K562 (cell line): ENCODE results near the gene ZNHIT3. TPM values are rescaled to one million over a fixed set of nuclear protein-coding genes. Genes with fewer than 3 reads are reported as not detected.
A peak's percentile ranks its signal among the peaks of the same experiment; 100 is the strongest.
"Not testable (repeated sequence)": the region's sequence is repeated elsewhere in the genome, so short reads cannot be mapped to it uniquely, and the experiment has no call there.

Source experiments
- ATAC-seq: fragments of 200-7000 bp; cut with Tn5 transposase; 3 replicates; pipeline ENCODE4 v1.9.1; 2020; ENCODE audit warnings: moderate library complexity
- BruUV-seq: library from RNA; stranded (reverse); fragments of 400-500 nt; replicated peaks from 2 replicates; lab custom pipeline; 2021; lab: Mats Ljungman, UMichigan
- CTCF ChIA-PET: fragments of 300-600 bp; formaldehyde crosslinking; extraction: SDS; loops from one replicate; lab custom pipeline; 2021; ENCODE audit warnings: low intra/inter-chr PET ratio; lab: Yijun Ruan, JAX
- POLR2A ChIA-PET: fragments of 300-600, 350-650 bp; sonication (Branson Sonifier 250); formaldehyde crosslinking; extraction: SDS; loops from one replicate; lab custom pipeline; 2021; ENCODE audit warnings: antibody characterized with exemption, inconsistent platforms; lab: Yijun Ruan, JAX
- DNase-seq, 4 experiments: peaks; one replicate each; pipeline versions ENCODE4 v3.0.0 to v3.0.0-alpha.2; 2011 to 2018; ENCODE audit warnings: low spot score in 3 of 4, mixed read lengths in 3 of 4; ENCODE audit errors: extremely low read depth in 1 of 4
- FAIRE-seq: peaks from 2 replicates; lab custom pipeline; 2011; peaks lifted over from hg19 to GRCh38; lab: Jason Lieb, UNC
- H2AFZ ChIP-seq: 2 replicates; pipeline ENCODE4 v1.6.0; 2011; ENCODE audit warnings: low read depth, low read length, control low read depth, inconsistent platforms
- H3K27ac ChIP-seq: fragments of 200-600 bp; 3 replicates; pipeline ENCODE4 v1.8.0; 2011; ENCODE audit warnings: low read depth, mild to moderate bottlenecking, control low read depth, inconsistent platforms, low read length, moderate library complexity, mixed read lengths; ENCODE audit errors: extremely low read depth
- H3K27me3 ChIP-seq, 2 experiments: fragments of 300-600 bp in 1 of 2; 2 replicates in 1 of 2; 3 replicates in 1 of 2; pipeline versions ENCODE4 v1.6.0 to v1.8.0; 2011; ENCODE audit warnings: inconsistent platforms in 2 of 2, low read length in 2 of 2, mild to moderate bottlenecking in 1 of 2, mixed read lengths in 1 of 2, moderate library complexity in 1 of 2; ENCODE audit not compliant: control insufficient read depth in 2 of 2, insufficient read depth in 2 of 2
- H3K36me3 ChIP-seq: fragments of 300-600 bp; 3 replicates; pipeline ENCODE4 v1.8.0; 2011; ENCODE audit warnings: mild to moderate bottlenecking, low read length, inconsistent platforms; ENCODE audit not compliant: control insufficient read depth, insufficient read depth
- H3K4me1 ChIP-seq, 2 experiments: fragments of 200-600 bp in 1 of 2; replicated peaks in 1 of 2; 2 replicates in 1 of 2; 3 replicates in 1 of 2; pipeline versions ENCODE4 v1.5.1 to v1.8.0; 2011; ENCODE audit warnings: inconsistent platforms in 2 of 2, low read length in 2 of 2, mild to moderate bottlenecking in 1 of 2, mixed read lengths in 1 of 2, moderate library complexity in 1 of 2; ENCODE audit not compliant: control insufficient read depth in 2 of 2, insufficient read depth in 2 of 2
- H3K4me2 ChIP-seq: 2 replicates; pipeline ENCODE4 v1.6.1; 2011; ENCODE audit warnings: low read length, control low read depth, inconsistent platforms, mixed read lengths; ENCODE audit not compliant: insufficient read depth
- H3K4me3 ChIP-seq: fragments of 200-600 bp; sonication (generic), shearing (Covaris generic); 2 replicates; pipeline ENCODE4 v1.5.1; 2016; ENCODE audit warnings: control low read depth, inconsistent platforms
- H3K79me2 ChIP-seq: fragments of 200-600 bp; 3 replicates; pipeline ENCODE4 v1.8.0; 2011; ENCODE audit warnings: low read length, inconsistent platforms; ENCODE audit not compliant: control insufficient read depth, insufficient read depth
- H3K9ac ChIP-seq, 2 experiments: 2 replicates each; pipeline versions ENCODE4 v1.6.0 to v1.6.1; 2011; ENCODE audit warnings: low read depth in 2 of 2, low read length in 2 of 2, control low read depth in 1 of 2, inconsistent platforms in 1 of 2, mild to moderate bottlenecking in 1 of 2, mixed read lengths in 1 of 2; ENCODE audit not compliant: insufficient read depth in 1 of 2
- H3K9me1 ChIP-seq: one replicate; pipeline ENCODE4 v1.6.0; 2011; ENCODE audit warnings: inconsistent platforms, mild to moderate bottlenecking, low read length, moderate library complexity; ENCODE audit not compliant: control insufficient read depth, insufficient read depth
- H3K9me3 ChIP-seq: replicated peaks from 2 replicates; pipeline ENCODE4 v1.5.1; 2011; ENCODE audit warnings: low read depth, low read length, inconsistent platforms; ENCODE audit not compliant: control insufficient read depth, insufficient read depth
- H4K20me1 ChIP-seq: replicated peaks from 2 replicates; pipeline ENCODE4 v1.6.1; 2011; ENCODE audit warnings: low read length, inconsistent platforms, mixed read lengths; ENCODE audit not compliant: control insufficient read depth, insufficient read depth
- RBM25 ChIP-seq: fragments of 200-400 bp; formaldehyde crosslinking; IDR thresholded peaks from 2 replicates; pipeline ENCODE4 v1.6.1; 2018; ENCODE audit warnings: low read length, low read depth, moderate library complexity; ENCODE audit not compliant: severe bottlenecking
- ZNF121 ChIP-seq: sonication (generic); formaldehyde crosslinking; conservative IDR thresholded peaks from 2 replicates; pipeline ENCODE4 v1.8.0; 2022; ENCODE audit warnings: missing genetic modification reagents
- WGBS: fragments of 100-300 bp; shearing (Covaris generic); methylation state at CpG from one replicate; pipeline ENCODE4 v1.1.6; 2016; ENCODE audit warnings: low coverage, mixed read lengths; ENCODE audit not compliant: insufficient coverage; ENCODE audit errors: missing lambda C conversion rate; 5-methylcytosine and 5-hydroxymethylcytosine counted together
- in situ Hi-C: fragments of 300-500 bp; cut with MboI; formaldehyde crosslinking; loops from 4 replicates; pipeline ENCODE4 v1.15.0; 2018; ENCODE audit warnings: inconsistent platforms, mixed read lengths
- intact Hi-C: fragments of 100-400 bp; cut with micrococcal nuclease; formaldehyde crosslinking; loops from 2 replicates; pipeline ENCODE4 v1.14.2; 2022
- polyA plus RNA-seq, 8 experiments: library from polyadenylated mRNA; depleted of rRNA in 4 of 8; stranded (reverse) in 5 of 8; unstranded in 3 of 8; fragments of >200 nt; fragmentation: Nextera tagmentation in 2 of 8; fragmentation: Illumina TruSeq in 1 of 8; extraction: Ambion mirVana in 2 of 8; extraction: Trizol in 1 of 8; gene quantifications; 2 replicates each; pipeline versions ENCODE4 v1.2.1 to v1.2.3, GENCODE V29; 2011 to 2014; ENCODE audit warnings: inconsistent platforms in 1 of 8, missing spikeins in 1 of 8
- total RNA-seq, 7 experiments: library from RNA; depleted of rRNA in 6 of 7; stranded (reverse); fragments of >200 nt in 6 of 7; fragmentation: Illumina TruSeq in 2 of 7; extraction: Trizol in 2 of 7; gene quantifications; 2 replicates each; pipeline versions ENCODE4 v1.2.1 to v1.2.3, GENCODE V29; 2011 to 2021; ENCODE audit warnings: low replicate concordance in 1 of 7
- TF ChIP-seq, protein P1 (sequence below): fragments of 250-450 bp; sonication (Bioruptor Pico); IDR thresholded peaks from 2 replicates; pipeline ENCODE4 v1.5.1; 2021; ENCODE audit warnings: mild to moderate bottlenecking

The ZNHIT3 gene
- total and polyA plus RNA-seq, 9 of the 15 experiments (the other 6 are each of a cell fraction or from before 2014, with no cell fraction given), result 45.0 to 300 (median 88.4) TPM

DNA sequence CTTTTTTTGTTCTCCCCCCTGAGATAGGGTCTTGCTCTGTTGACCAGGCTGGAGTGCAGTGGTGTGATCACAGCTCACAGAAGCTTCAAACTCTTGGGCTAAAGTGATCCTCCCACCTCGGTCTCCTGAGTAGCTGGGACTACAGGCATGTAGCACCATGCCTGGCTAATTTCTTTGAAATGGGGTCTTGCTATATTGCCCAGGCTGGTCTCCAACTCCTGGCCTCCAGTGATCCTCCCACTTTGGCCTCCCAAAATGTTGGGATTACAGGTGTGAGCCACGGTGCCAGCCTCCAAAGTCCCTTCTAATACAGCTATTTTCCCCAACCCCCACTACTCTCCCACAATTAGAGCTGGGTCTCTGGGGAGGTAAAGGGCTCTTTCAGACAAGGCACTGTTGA, 22.0 kb downstream of the ZNHIT3 start:
- H4K20me1 ChIP-seq, H3K79me2 ChIP-seq, H3K4me2 ChIP-seq, intact Hi-C loops, CTCF ChIA-PET, DNase-seq, H3K27ac ChIP-seq, H2AFZ ChIP-seq, H3K9me3 ChIP-seq, H3K4me3 ChIP-seq, H3K9ac ChIP-seq, FAIRE-seq, BruUV-seq, POLR2A ChIA-PET, in situ Hi-C loops, H3K27me3 ChIP-seq, H3K9me1 ChIP-seq, H3K4me1 ChIP-seq, ATAC-seq: not testable (repeated sequence)
- WGBS, result 82% methylated on average over 2 of the region's 2 CpGs
- TF ChIP-seq ZNF121 (CRISPR knock-in tag), result peak; percentile 86
- peak; percentile 34 for TF ChIP-seq RBM25
- H3K36me3 ChIP-seq, result peaks cover 97% of the 10 kb centered on the region

DNA sequence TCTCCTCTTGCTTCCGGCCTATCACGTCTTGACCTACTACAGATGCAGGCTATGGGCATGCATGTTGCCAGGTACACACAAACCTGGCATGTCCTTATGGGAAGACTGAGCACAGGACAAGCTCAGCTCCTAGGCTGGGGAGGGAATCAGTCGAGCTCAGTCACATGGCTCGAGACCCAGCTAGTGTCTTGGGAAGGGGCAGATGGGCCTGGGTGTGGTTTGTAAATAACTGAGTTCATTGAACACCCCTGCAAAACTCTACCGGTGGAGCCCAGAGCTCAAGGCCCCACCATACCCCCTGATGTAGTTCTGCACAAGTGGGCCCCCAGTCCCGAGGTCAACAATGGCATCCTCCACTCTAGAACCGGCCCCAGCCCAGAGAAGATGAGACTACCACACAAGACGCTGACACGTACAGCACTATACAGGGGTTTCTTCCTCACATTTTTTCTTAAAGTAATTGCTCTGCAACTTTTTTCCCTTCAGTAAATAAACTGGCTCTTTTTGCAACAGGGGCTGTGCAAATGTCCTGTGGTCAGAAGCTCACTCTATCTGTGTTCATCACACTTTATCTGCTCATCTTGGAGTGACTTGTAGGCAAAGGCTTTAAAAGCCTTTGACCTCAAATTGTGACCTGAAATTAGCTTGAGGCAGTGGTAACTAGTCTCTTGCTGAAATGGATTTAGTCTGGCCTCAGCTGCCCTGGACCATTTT, 22.9 kb downstream of the ZNHIT3 start:
- no peak for ATAC-seq
- Histone ChIP-seq H3K9ac (0 out of 4 replicates have a peak overlapping the region, but pooled peaks of 1 of the 2 experiments have one; percentile 9), H3K27ac (no peak overlapping the region), H3K4me1 (peaks cover 0 to 3% of the 10 kb centered on the region in 2 experiments; a peak in 1 of 5 replicates), H4K20me1 (peaks cover 6% of the 10 kb centered on the region; the same call in 1 of the 2 replicates), H3K36me3 (peaks cover 97% of the 10 kb centered on the region), H3K27me3 (no peaks in the 10 kb centered on the region), H3K4me2 (no peak overlapping the region), H3K4me3 (no peak overlapping the region), H2AFZ (no peak overlapping the region), H3K79me2 (no peaks in the 10 kb centered on the region), H3K9me1 (no peaks in the 10 kb centered on the region), H3K9me3 (no peaks in the 10 kb centered on the region)
- no peak for DNase-seq
- in situ Hi-C loops (no loop called here), intact Hi-C loops (no loop called here)
- WGBS, result 94% methylated on average over 8 of the region's 9 CpGs
- ChIA-PET CTCF (no interaction called here), POLR2A (interaction anchor here (1.0 kb wide), 1 partner anchor 15 kb away, joined by 4 read pairs; no protein-coding TSS in a partner anchor)
- FAIRE-seq, result no peak
- no TSS peak for BruUV-seq
- TF ChIP-seq RBM25, result peak; percentile 73
- TF ChIP-seq, protein P1, sequence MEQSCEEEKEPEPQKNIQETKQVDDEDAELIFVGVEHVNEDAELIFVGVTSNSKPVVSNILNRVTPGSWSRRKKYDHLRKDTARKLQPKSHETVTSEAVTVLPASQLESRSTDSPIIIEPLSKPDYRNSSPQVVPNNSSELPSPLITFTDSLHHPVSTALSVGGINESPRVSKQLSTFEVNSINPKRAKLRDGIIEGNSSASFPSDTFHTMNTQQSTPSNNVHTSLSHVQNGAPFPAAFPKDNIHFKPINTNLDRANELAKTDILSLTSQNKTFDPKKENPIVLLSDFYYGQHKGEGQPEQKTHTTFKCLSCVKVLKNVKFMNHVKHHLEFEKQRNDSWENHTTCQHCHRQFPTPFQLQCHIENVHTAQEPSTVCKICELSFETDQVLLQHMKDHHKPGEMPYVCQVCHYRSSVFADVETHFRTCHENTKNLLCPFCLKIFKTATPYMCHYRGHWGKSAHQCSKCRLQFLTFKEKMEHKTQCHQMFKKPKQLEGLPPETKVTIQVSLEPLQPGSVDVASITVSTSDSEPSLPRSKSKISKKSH (CRISPR knock-in tag), result no peak
